Measurements from ENCODE around the gene PCDH9.
"Not testable (repeated sequence)": the region's sequence is repeated elsewhere in the genome, so short reads cannot be mapped to it uniquely, and the experiment has no call there.

PCDH9 gene

GRCh38 chr13:66895320-66895719 lies 334.8 kb downstream of the PCDH9 start:
- H3K4me3 ChIP-seq (ENCODE audit: low read length) = no peak overlapping the region
- DNase-seq (ENCODE audit: low read depth, low spot score) = no peak

GRCh38 chr13:66888698-66889097 lies 341.4 kb downstream of the PCDH9 start:
- no peak for DNase-seq (ENCODE audit: low read depth, low spot score)
- no peak overlapping the region for H3K4me3 ChIP-seq (ENCODE audit: low read length)

- DNase-seq (ENCODE audit: low read depth, low spot score) = no peak
- no peak overlapping the region for H3K4me3 ChIP-seq (ENCODE audit: low read length)
Measured at GRCh38 chr13:66887088-66887487, 343.0 kb downstream of the PCDH9 start.

- no peak overlapping the region for H3K4me3 ChIP-seq (ENCODE audit: low read length)
- no peak for DNase-seq (ENCODE audit: low read depth, low spot score)
Measured at GRCh38 chr13:66886264-66886663, 343.9 kb downstream of the PCDH9 start.

- DNase-seq (ENCODE audit: low read depth, low spot score); H3K4me3 ChIP-seq (ENCODE audit: low read length): not testable (repeated sequence)
Measured at GRCh38 chr13:66881170-66881569, 349.0 kb downstream of the PCDH9 start.

GRCh38 chr13:66879988-66880387 lies 350.1 kb downstream of the PCDH9 start:
- no peak for DNase-seq (ENCODE audit: low read depth, low spot score)
- H3K4me3 ChIP-seq (ENCODE audit: low read length) = no peak overlapping the region

- H3K4me3 ChIP-seq (ENCODE audit: low read length) = no peak overlapping the region
- DNase-seq (ENCODE audit: low read depth, low spot score) = no peak
Measured at GRCh38 chr13:66875264-66875663, 354.9 kb downstream of the PCDH9 start.

GRCh38 chr13:66864627-66865026 lies 365.5 kb downstream of the PCDH9 start:
- H3K4me3 ChIP-seq (ENCODE audit: low read length) = no peak overlapping the region
- DNase-seq (ENCODE audit: low read depth, low spot score) = no peak

- H3K4me3 ChIP-seq (ENCODE audit: low read length) = no peak overlapping the region
- DNase-seq (ENCODE audit: low read depth, low spot score) = no peak
Measured at GRCh38 chr13:66860878-66861417, 369.2 kb downstream of the PCDH9 start.

GRCh38 chr13:66859934-66860877 lies 369.9 kb downstream of the PCDH9 start:
- H3K4me3 ChIP-seq (ENCODE audit: low read length) = no peak overlapping the region
- no peak for DNase-seq (ENCODE audit: low read depth, low spot score)

GRCh38 chr13:66859078-66859477 lies 371.1 kb downstream of the PCDH9 start:
- DNase-seq (ENCODE audit: low read depth, low spot score) = no peak
- H3K4me3 ChIP-seq (ENCODE audit: low read length) = no peak overlapping the region

- H3K4me3 ChIP-seq (ENCODE audit: low read length) = no peak overlapping the region
- no peak for DNase-seq (ENCODE audit: low read depth, low spot score)
Measured at GRCh38 chr13:66858163-66858562, 372.0 kb downstream of the PCDH9 start.

- no peak for DNase-seq (ENCODE audit: low read depth, low spot score)
- no peak overlapping the region for H3K4me3 ChIP-seq (ENCODE audit: low read length)
Measured at GRCh38 chr13:66855131-66855530, 375.0 kb downstream of the PCDH9 start.

- H3K4me3 ChIP-seq (ENCODE audit: low read length) = no peak overlapping the region
- DNase-seq (ENCODE audit: low read depth, low spot score) = no peak
Measured at GRCh38 chr13:66853564-66853963, 376.6 kb downstream of the PCDH9 start.

- H3K4me3 ChIP-seq (ENCODE audit: low read length) = no peak overlapping the region
- no peak for DNase-seq (ENCODE audit: low read depth, low spot score)
Measured at GRCh38 chr13:66849706-66850105, 380.4 kb downstream of the PCDH9 start.

- DNase-seq (ENCODE audit: low read depth, low spot score) = no peak
- no peak overlapping the region for H3K4me3 ChIP-seq (ENCODE audit: low read length)
Measured at GRCh38 chr13:66847541-66847940, 382.6 kb downstream of the PCDH9 start.

GRCh38 chr13:66845393-66845792 lies 384.7 kb downstream of the PCDH9 start:
- no peak for DNase-seq (ENCODE audit: low read depth, low spot score)
- no peak overlapping the region for H3K4me3 ChIP-seq (ENCODE audit: low read length)

GRCh38 chr13:66844933-66845332 lies 385.2 kb downstream of the PCDH9 start:
- no peak for DNase-seq (ENCODE audit: low read depth, low spot score)
- no peak overlapping the region for H3K4me3 ChIP-seq (ENCODE audit: low read length)

- DNase-seq (ENCODE audit: low read depth, low spot score) = no peak
Measured at GRCh38 chr13:66842766-66843165, 387.4 kb downstream of the PCDH9 start.

GRCh38 chr13:66840621-66841020 lies 389.5 kb downstream of the PCDH9 start:
- no peak overlapping the region for H3K4me3 ChIP-seq (ENCODE audit: low read length)
- DNase-seq (ENCODE audit: low read depth, low spot score) = no peak

More at GRCh38 chr13:66842766-66843165, 387.4 kb downstream of the PCDH9 start:
- H3K4me3 ChIP-seq (ENCODE audit: low read length) = no peak overlapping the region

- DNase-seq (ENCODE audit: low read depth, low spot score) = no peak
- H3K4me3 ChIP-seq (ENCODE audit: low read length) = no peak overlapping the region
Measured at GRCh38 chr13:66837246-66837645, 392.9 kb downstream of the PCDH9 start.

Measured in Jurkat, Clone E6-1 (cell line).